Measurements from ENCODE around the gene ST8SIA2.

DNA sequence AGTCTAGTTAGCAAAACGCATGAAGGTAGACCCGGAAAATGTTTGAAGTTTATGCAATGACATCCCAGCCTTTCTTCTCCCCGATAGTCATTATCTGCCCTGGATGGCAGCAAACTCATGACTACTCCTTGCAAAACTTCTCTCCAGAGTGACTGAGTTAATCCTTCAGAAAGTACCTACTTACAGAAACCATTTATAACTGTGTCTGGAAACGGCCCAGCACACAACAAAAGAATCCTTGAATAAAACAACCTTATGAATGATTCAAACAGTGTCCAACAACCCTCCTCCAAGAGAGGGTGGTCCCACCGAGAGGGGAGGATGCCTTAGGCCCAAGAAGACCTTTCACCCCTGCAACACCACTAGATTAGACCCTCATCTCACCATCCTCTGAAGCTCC lies 14.2 kb downstream of the ST8SIA2 start:
- TF ChIP-seq, protein P1, sequence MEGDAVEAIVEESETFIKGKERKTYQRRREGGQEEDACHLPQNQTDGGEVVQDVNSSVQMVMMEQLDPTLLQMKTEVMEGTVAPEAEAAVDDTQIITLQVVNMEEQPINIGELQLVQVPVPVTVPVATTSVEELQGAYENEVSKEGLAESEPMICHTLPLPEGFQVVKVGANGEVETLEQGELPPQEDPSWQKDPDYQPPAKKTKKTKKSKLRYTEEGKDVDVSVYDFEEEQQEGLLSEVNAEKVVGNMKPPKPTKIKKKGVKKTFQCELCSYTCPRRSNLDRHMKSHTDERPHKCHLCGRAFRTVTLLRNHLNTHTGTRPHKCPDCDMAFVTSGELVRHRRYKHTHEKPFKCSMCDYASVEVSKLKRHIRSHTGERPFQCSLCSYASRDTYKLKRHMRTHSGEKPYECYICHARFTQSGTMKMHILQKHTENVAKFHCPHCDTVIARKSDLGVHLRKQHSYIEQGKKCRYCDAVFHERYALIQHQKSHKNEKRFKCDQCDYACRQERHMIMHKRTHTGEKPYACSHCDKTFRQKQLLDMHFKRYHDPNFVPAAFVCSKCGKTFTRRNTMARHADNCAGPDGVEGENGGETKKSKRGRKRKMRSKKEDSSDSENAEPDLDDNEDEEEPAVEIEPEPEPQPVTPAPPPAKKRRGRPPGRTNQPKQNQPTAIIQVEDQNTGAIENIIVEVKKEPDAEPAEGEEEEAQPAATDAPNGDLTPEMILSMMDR (IDR thresholded peaks at IDR 0.05) = no peak
- TF ChIP-seq ESRRA (CRISPR knock-in tag; IDR thresholded peaks at IDR 0.05; ENCODE audit: borderline replicate concordance) = no peak

Data from WTC11 (cell line).